ENCODE data around the gene FEZF1. TPM values are rescaled to one million over a fixed set of nuclear protein-coding genes. Genes with fewer than 3 reads are reported as not detected.

Gene FEZF1
- polyA plus RNA-seq, 1 donor from 2014 or later: 1.1 TPM

- H4K20me1 ChIP-seq (ENCODE audit: insufficient read depth): no peaks in the 10 kb centered on the region
- H3K4me3 ChIP-seq (ENCODE audit: low read length): peak overlapping the region; percentile 27
- H3K9me2 ChIP-seq (ENCODE audit: insufficient read depth, low read length): no peaks in the 10 kb centered on the region
- no peaks in the 10 kb centered on the region for H3F3A ChIP-seq (ENCODE audit: insufficient read depth, low read length, poor library complexity, severe bottlenecking)
- H3K9ac ChIP-seq (ENCODE audit: low read length): no peak overlapping the region
- H3K9me3 ChIP-seq (ENCODE audit: low read length): no peaks in the 10 kb centered on the region
- no peak for TF ChIP-seq MXI1 (conservative IDR thresholded peaks at IDR 0.05; ENCODE audit: poor library complexity, severe bottlenecking)
- no peak for TF ChIP-seq RAD21 (conservative IDR thresholded peaks at IDR 0.05)
- no peak for TF ChIP-seq POLR2AphosphoS5 (IDR thresholded peaks at IDR 0.05)
- H3K27me3 ChIP-seq (ENCODE audit: insufficient read depth, low read depth, low read length): peaks cover 58% of the 10 kb centered on the region
- no peak overlapping the region for H2AFZ ChIP-seq (ENCODE audit: low read depth, low read length)
- H3K36me3 ChIP-seq (ENCODE audit: insufficient read depth, low read length): no peaks in the 10 kb centered on the region
- H3K27ac ChIP-seq (ENCODE audit: low read length): no peak overlapping the region
- H3K4me2 ChIP-seq (ENCODE audit: low read length): no peak overlapping the region
- H3K79me2 ChIP-seq (replicated peaks; ENCODE audit: insufficient read depth, low read length): peaks cover 72% of the 10 kb centered on the region
Observed at GRCh38 chr7:122299624-122300210, 4.8 kb downstream of the FEZF1 start.

GRCh38 chr7:122298618-122299017 is 5.9 kb downstream of the FEZF1 start:
- Histone ChIP-seq H3K27me3 (ENCODE audit: insufficient read depth, low read depth, low read length) (peaks cover 47% of the 10 kb centered on the region), H3K36me3 (ENCODE audit: insufficient read depth, low read length) (no peaks in the 10 kb centered on the region), H3K9ac (ENCODE audit: low read length) (no peak overlapping the region), H3K9me2 (ENCODE audit: insufficient read depth, low read length) (no peaks in the 10 kb centered on the region), H3K4me3 (ENCODE audit: low read length) (no peak overlapping the region), H4K20me1 (ENCODE audit: insufficient read depth) (no peaks in the 10 kb centered on the region), H3K4me2 (ENCODE audit: low read length) (no peak overlapping the region), H2AFZ (ENCODE audit: low read depth, low read length) (no peak overlapping the region), H3K27ac (ENCODE audit: low read length) (no peak overlapping the region), H3K9me3 (ENCODE audit: low read length) (no peaks in the 10 kb centered on the region), H3F3A (ENCODE audit: insufficient read depth, low read length, poor library complexity, severe bottlenecking) (no peaks in the 10 kb centered on the region), H3K79me2 (replicated peaks; ENCODE audit: insufficient read depth, low read length) (peaks cover 61% of the 10 kb centered on the region)
- TF ChIP-seq SMC3 (conservative IDR thresholded peaks at IDR 0.05; ENCODE audit: poor library complexity) (no peak), RAD21 (conservative IDR thresholded peaks at IDR 0.05) (no peak), POLR2AphosphoS5 (IDR thresholded peaks at IDR 0.05) (no peak), EZH2 (IDR thresholded peaks at IDR 0.05; ENCODE audit: borderline replicate concordance, insufficient read depth, low read length, poor library complexity, severe bottlenecking) (no peak), EP300 (conservative IDR thresholded peaks at IDR 0.05; ENCODE audit: poor library complexity, severe bottlenecking) (no peak), CTCF (IDR thresholded peaks at IDR 0.05; ENCODE audit: poor library complexity, severe bottlenecking) (no peak), MXI1 (conservative IDR thresholded peaks at IDR 0.05; ENCODE audit: poor library complexity, severe bottlenecking) (no peak), TAF1 (IDR thresholded peaks at IDR 0.05; ENCODE audit: low read depth) (no peak), REST (IDR thresholded peaks at IDR 0.05; ENCODE audit: borderline replicate concordance) (no peak)
